OCI-LY3 (cell line): ENCODE results near the gene UBE2B.

Experiments used
- CTCF ChIP-seq: fragments of 200-600, 300-600 bp; sonication (generic); IDR thresholded peaks from 2 replicates; pipeline ENCODE4 v1.5.1; 2014; ENCODE audit warnings: antibody characterized with exemption, low read length, low read depth
- EZH2phosphoT487 ChIP-seq: fragments of 200-600 bp; shearing (Covaris generic); IDR thresholded peaks from 2 replicates; pipeline ENCODE4 v1.6.1; 2018; ENCODE audit warnings: antibody characterized with exemption, mixed run types, low read depth

DNA sequence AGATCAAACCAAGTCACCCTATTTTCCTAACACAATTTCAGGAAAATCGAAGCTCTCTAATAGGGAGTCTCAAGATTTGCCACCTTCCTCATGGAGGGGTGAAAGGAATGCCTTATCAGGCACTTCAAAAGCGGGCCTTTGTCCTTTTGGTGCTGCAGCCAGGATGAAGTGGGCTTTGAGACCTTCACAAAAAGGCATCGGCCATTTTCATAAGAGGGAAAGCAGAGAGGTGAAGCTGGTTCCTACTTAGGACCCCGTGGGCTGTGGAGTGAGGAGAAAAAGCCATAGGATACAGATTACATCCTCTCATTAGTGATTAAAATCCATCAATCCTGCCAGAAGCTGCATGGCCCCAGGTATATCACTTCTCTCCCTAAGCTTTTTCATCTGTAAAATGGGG is 39.5 kb downstream of the UBE2B start:
- TF ChIP-seq CTCF, result no peak
- no peak for TF ChIP-seq EZH2phosphoT487
